ENCODE data around the gene MYG1.

MYG1 gene

GRCh38 chr12:53268630-53269562 is 30.6 kb upstream of the MYG1 start:
- Histone ChIP-seq H3K27me3 (ENCODE audit: low read depth) (no peaks in the 10 kb centered on the region), H3K9me3 (no peaks in the 10 kb centered on the region), H3K36me3 (replicated peaks) (peaks cover 39% of the 10 kb centered on the region), H3K4me1 (peaks cover 10% of the 10 kb centered on the region), H3K4me3 (peak overlapping the region; percentile 76)
- no peak for DNase-seq (ENCODE audit: low spot score in 2 of 2)
- in situ Hi-C loops (cut with MboI; ENCODE audit: low sequenced_read_pairs): no loop called here

GRCh38 chr12:53274445-53274844 is 25.1 kb upstream of the MYG1 start:
- Histone ChIP-seq H3K9me3 (no peaks in the 10 kb centered on the region), H3K4me3 (no peak overlapping the region), H3K36me3 (replicated peaks) (peaks cover 77% of the 10 kb centered on the region), H3K27me3 (ENCODE audit: low read depth) (no peaks in the 10 kb centered on the region), H3K4me1 (peaks cover 3% of the 10 kb centered on the region)
- DNase-seq (ENCODE audit: low spot score in 2 of 2): no peak
- in situ Hi-C loops (cut with MboI; ENCODE audit: low sequenced_read_pairs): no loop called here

DNA sequence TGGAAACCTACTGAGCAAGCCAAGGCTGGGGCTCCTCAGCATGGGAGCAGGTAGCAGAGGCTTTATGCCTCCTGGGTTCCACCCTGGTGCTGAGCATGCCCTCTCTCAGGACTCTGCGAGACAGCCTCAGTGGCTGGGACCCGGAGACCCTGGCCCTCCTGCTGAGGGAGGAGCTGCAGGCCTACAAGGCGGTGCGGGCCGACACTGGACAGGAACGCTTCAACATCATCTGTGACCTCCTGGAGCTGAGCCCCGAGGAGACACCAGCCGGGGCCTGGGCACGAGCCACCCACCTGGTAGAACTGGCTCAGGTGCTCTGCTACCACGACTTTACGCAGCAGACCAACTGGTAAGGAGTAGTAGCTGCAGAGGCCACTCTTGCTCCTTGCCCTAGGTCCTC is 23.0 kb upstream of the MYG1 start:
- Histone ChIP-seq H3K9me3 (no peaks in the 10 kb centered on the region), H3K27me3 (ENCODE audit: low read depth) (no peaks in the 10 kb centered on the region), H3K4me1 (no peaks in the 10 kb centered on the region), H3K36me3 (replicated peaks) (peaks cover 75% of the 10 kb centered on the region), H3K4me3 (no peak overlapping the region)
- in situ Hi-C loops (cut with MboI; ENCODE audit: low sequenced_read_pairs): no loop called here
- no peak for DNase-seq (ENCODE audit: low spot score in 2 of 2)

GRCh38 chr12:53277981-53278380 is 21.5 kb upstream of the MYG1 start:
- no peaks in the 10 kb centered on the region for H3K4me1 ChIP-seq
- no peak for DNase-seq (ENCODE audit: low spot score in 2 of 2)
- no peaks in the 10 kb centered on the region for H3K9me3 ChIP-seq
- H3K4me3 ChIP-seq: no peak overlapping the region
- in situ Hi-C loops (cut with MboI; ENCODE audit: low sequenced_read_pairs): no loop called here
- H3K36me3 ChIP-seq (replicated peaks): peaks cover 80% of the 10 kb centered on the region
- H3K27me3 ChIP-seq (ENCODE audit: low read depth): no peaks in the 10 kb centered on the region

DNA sequence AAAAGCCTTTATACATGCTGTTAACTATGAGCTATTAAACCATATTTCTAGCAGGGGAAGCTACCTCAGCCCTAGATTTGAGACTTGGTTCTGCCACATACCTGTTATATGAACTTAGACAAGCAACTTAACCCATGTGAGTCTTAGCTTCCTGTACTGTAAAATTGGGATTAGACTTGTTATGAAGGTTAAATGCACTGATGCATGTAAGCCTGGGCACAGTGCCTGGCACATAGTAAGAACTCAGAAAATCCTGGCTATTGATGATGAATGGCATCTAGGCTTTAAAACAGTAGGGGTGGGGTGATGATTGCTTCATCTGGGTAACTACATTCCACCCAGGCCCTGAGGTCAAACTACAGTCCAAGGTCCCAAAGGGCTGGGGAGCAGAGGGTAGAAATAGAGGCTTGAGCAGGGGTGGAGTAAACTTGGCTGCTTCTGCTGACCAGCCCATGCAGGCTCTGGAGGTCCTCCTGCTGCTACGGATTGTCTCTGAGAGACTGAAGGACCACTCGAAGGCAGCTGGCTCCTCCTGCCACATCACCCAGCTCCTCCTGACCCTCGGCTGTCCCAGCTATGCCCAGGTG is 20.1 kb upstream of the MYG1 start:
- Histone ChIP-seq H3K9me3 (no peaks in the 10 kb centered on the region), H3K36me3 (replicated peaks) (peaks cover 88% of the 10 kb centered on the region), H3K4me3 (no peak overlapping the region), H3K4me1 (no peaks in the 10 kb centered on the region), H3K27me3 (ENCODE audit: low read depth) (no peaks in the 10 kb centered on the region)
- no peak for DNase-seq (ENCODE audit: low spot score in 2 of 2)
- in situ Hi-C loops (cut with MboI; ENCODE audit: low sequenced_read_pairs): no loop called here

GRCh38 chr12:53279888-53280498 is 19.5 kb upstream of the MYG1 start:
- Histone ChIP-seq H3K4me1 (no peaks in the 10 kb centered on the region), H3K27me3 (ENCODE audit: low read depth) (no peaks in the 10 kb centered on the region), H3K4me3 (no peak overlapping the region), H3K9me3 (no peaks in the 10 kb centered on the region), H3K36me3 (replicated peaks) (peaks cover 87% of the 10 kb centered on the region)
- in situ Hi-C loops (cut with MboI; ENCODE audit: low sequenced_read_pairs): loop anchor here (10.0 kb wide), 1 partner anchor 215 kb away; no protein-coding TSS in a partner anchor
- DNase-seq (ENCODE audit: low spot score in 2 of 2): no peak

DNA sequence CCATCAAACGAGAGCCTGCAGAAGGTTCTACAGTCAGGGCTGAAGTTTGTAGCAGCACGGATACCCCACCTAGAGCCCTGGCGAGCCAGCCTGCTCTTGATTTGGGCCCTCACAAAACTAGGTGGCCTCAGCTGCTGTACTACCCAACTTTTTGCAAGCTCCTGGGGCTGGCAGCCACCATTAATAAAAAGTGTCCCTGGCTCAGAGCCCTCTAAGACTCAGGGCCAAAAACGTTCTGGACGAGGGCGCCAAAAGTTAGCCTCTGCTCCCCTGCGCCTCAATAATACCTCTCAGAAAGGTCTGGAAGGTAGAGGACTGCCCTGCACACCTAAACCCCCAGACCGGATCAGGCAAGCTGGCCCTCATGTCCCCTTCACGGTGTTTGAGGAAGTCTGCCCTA is 13.0 kb upstream of the MYG1 start:
- DNase-seq (ENCODE audit: low spot score in 2 of 2): no peak
- Histone ChIP-seq H3K9me3 (no peaks in the 10 kb centered on the region), H3K4me1 (no peaks in the 10 kb centered on the region), H3K4me3 (no peak overlapping the region), H3K27me3 (ENCODE audit: low read depth) (no peaks in the 10 kb centered on the region), H3K36me3 (replicated peaks) (peaks cover 94% of the 10 kb centered on the region)
- in situ Hi-C loops (cut with MboI; ENCODE audit: low sequenced_read_pairs): loop anchor here (5.0 to 10.0 kb wide), 2 partner anchors 74 to 222 kb away; no protein-coding TSS in a partner anchor

- Histone ChIP-seq H3K4me3 (no peak overlapping the region), H3K27me3 (ENCODE audit: low read depth) (no peaks in the 10 kb centered on the region), H3K9me3 (no peaks in the 10 kb centered on the region), H3K36me3 (replicated peaks) (peaks cover 94% of the 10 kb centered on the region), H3K4me1 (no peaks in the 10 kb centered on the region)
- in situ Hi-C loops (cut with MboI; ENCODE audit: low sequenced_read_pairs): loop anchor here (5.0 to 10.0 kb wide), 2 partner anchors 75 to 223 kb away; no protein-coding TSS in a partner anchor
- DNase-seq (ENCODE audit: low spot score in 2 of 2): peak; percentile 37 to 73
Measured at GRCh38 chr12:53287741-53288216, 11.7 kb upstream of the MYG1 start.

- Histone ChIP-seq H3K4me3 (no peak overlapping the region), H3K36me3 (replicated peaks) (peaks cover 93% of the 10 kb centered on the region), H3K9me3 (no peaks in the 10 kb centered on the region), H3K4me1 (no peaks in the 10 kb centered on the region), H3K27me3 (ENCODE audit: low read depth) (no peaks in the 10 kb centered on the region)
- no peak for DNase-seq (ENCODE audit: low spot score in 2 of 2)
- in situ Hi-C loops (cut with MboI; ENCODE audit: low sequenced_read_pairs): loop anchor here (5.0 to 10.0 kb wide), 2 partner anchors 76 to 224 kb away; no protein-coding TSS in a partner anchor
Measured at GRCh38 chr12:53288322-53288721, 11.2 kb upstream of the MYG1 start.

GRCh38 chr12:53289891-53290290 is 9.6 kb upstream of the MYG1 start:
- in situ Hi-C loops (cut with MboI; ENCODE audit: low sequenced_read_pairs): loop anchor here (5.0 to 10.0 kb wide), 2 partner anchors 78 to 225 kb away; no protein-coding TSS in a partner anchor
- no peak for DNase-seq (ENCODE audit: low spot score in 2 of 2)
- Histone ChIP-seq H3K27me3 (ENCODE audit: low read depth) (no peaks in the 10 kb centered on the region), H3K9me3 (no peaks in the 10 kb centered on the region), H3K4me3 (no peak overlapping the region), H3K4me1 (no peaks in the 10 kb centered on the region), H3K36me3 (replicated peaks) (peaks cover 82% of the 10 kb centered on the region)

DNA sequence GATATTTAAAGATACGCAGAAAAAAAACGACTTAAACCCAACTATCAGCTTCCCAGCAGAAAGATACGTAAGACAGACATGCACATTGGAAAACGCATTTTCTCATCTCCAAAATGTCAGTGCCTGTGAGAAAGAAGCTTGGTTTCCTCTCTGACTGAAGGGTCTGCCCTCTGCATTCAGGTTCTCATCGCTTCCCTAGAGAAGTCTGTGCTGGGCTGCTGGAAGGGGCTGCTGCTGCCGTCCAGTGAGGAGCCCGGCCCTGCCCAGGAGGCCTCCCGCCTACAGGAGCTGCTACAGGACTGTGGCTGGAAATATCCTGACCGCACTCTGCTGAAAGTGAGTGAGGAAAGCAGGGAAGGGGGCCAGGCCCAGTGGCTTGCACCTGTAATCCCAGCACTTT is 8.8 kb upstream of the MYG1 start:
- in situ Hi-C loops (cut with MboI; ENCODE audit: low sequenced_read_pairs): no loop called here

GRCh38 chr12:53292426-53292825 is 7.1 kb upstream of the MYG1 start:
- Histone ChIP-seq H3K36me3 (replicated peaks) (peaks cover 69% of the 10 kb centered on the region), H3K4me1 (no peaks in the 10 kb centered on the region; the same call in 1 of the 2 replicates), H3K27me3 (ENCODE audit: low read depth) (no peaks in the 10 kb centered on the region), H3K4me3 (no peak overlapping the region), H3K9me3 (no peaks in the 10 kb centered on the region)
- in situ Hi-C loops (cut with MboI; ENCODE audit: low sequenced_read_pairs): no loop called here
- DNase-seq (ENCODE audit: low spot score in 2 of 2): no peak

More for the DNA sequence above, 8.8 kb upstream of the MYG1 start:
- no peak for DNase-seq (ENCODE audit: low spot score in 2 of 2)
- Histone ChIP-seq H3K36me3 (replicated peaks) (peaks cover 75% of the 10 kb centered on the region), H3K4me1 (no peaks in the 10 kb centered on the region; the same call in 1 of the 2 replicates), H3K27me3 (ENCODE audit: low read depth) (no peaks in the 10 kb centered on the region), H3K9me3 (no peaks in the 10 kb centered on the region), H3K4me3 (no peak overlapping the region)

DNA sequence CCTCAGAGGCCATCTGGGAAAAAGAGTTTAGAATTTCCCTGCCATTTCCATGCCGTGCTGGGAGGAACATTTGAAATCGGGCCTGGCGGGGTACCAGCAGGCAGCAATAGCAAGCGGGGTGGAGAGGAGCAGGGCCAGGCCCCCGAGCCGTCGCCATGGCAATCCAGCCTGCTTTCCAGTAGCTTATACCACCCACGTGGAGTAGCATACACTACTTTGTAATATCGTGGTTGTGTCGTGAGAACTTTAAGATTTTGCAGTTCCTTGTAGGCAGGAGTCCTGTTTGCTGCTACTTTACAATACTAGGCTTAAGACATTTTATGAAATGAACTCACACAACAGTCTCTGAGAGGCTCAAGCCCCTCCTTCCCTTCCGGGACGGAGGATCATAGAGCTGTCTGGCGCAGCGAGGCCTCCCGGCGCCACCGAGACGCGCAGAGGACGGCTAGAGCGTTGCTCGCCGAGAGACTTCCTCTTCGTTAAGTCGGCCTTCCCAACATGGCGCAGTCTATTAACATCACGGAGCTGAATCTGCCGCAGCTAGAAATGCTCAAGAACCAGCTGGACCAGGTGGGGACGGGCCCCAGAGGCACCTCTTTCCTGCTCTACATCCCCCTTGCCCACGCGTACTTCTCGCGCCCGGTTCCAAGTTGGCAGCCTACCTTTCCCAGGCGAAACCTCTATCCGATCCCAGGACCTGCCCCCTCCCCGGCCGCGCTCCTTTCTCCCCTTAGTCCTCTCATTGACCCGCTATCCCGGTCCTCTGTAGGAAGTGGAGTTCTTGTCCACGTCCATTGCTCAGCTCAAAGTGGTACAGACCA is 4.2 kb upstream of the MYG1 start, which contains the start of gene PFDN5:
Gene PFDN5 (plus strand): TSS at position 473 of the 821 bp plus-strand sequence. CDS start 26 bp downstream, at position 499.
- H3K4me3 ChIP-seq: peak within 1 kb of the TSS; percentile 81
- in situ Hi-C loops (cut with MboI; ENCODE audit: low sequenced_read_pairs): no loop called here
- peaks cover 50% of the 10 kb centered on the region for H3K36me3 ChIP-seq (replicated peaks)
- H3K9me3 ChIP-seq: no peaks in the 10 kb centered on the region
- peaks cover 4% of the 10 kb centered on the region for H3K4me1 ChIP-seq
- no peaks in the 10 kb centered on the region for H3K27me3 ChIP-seq (ENCODE audit: low read depth)
- DNase-seq (ENCODE audit: low spot score in 2 of 2): peak; percentile 81 to 89

All from HAP-1 (cell line).